Measurements from ENCODE around the gene ZSCAN5C.

DNA sequence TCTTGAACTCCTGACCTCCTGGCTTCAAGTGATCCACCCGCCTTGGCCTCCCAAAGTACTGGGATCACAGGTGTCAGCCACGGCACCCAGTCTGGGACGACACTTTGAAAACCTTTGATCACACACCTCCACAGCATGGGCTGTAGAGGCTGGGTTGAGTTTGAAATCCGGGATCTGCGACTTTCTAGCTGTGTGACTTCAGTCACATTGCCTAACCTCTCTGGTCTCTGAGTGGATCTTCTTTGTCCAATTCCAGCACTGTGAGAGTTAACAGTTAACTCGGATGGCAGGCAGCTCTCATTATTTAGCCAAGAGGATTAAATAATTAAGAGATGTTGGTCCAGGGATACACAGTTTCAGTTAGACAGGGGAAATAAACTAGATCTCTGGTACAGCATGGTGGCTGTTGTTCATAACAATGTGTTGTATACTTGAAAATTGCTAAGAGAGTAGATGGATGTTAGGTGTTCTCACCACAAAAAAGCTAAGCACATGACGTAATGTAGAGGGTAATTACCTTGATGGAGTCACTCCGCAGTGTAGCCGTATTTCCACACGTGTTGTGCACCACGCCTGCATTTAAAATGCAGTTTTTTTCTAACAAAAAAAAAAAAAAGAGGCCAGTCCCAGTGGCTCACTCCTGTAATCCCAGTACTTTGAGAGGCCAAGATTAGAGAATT, 24.4 kb upstream of the ZSCAN5C start:
- TF ChIP-seq, protein P1, sequence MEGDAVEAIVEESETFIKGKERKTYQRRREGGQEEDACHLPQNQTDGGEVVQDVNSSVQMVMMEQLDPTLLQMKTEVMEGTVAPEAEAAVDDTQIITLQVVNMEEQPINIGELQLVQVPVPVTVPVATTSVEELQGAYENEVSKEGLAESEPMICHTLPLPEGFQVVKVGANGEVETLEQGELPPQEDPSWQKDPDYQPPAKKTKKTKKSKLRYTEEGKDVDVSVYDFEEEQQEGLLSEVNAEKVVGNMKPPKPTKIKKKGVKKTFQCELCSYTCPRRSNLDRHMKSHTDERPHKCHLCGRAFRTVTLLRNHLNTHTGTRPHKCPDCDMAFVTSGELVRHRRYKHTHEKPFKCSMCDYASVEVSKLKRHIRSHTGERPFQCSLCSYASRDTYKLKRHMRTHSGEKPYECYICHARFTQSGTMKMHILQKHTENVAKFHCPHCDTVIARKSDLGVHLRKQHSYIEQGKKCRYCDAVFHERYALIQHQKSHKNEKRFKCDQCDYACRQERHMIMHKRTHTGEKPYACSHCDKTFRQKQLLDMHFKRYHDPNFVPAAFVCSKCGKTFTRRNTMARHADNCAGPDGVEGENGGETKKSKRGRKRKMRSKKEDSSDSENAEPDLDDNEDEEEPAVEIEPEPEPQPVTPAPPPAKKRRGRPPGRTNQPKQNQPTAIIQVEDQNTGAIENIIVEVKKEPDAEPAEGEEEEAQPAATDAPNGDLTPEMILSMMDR (IDR thresholded peaks at IDR 0.05), result no peak
- no peak for TF ChIP-seq POLR2AphosphoS5 (IDR thresholded peaks at IDR 0.05; ENCODE audit: insufficient read depth in 1 of 2, low read depth in 1 of 2)

Measured in vagina (tissue), 2 donors.